ENCODE results near the gene USE1. TPM values are rescaled to one million over a fixed set of nuclear protein-coding genes. Genes with fewer than 3 reads are reported as not detected.
A peak's percentile ranks its signal among the peaks of the same experiment; 100 is the strongest.

The USE1 gene
- total RNA-seq (100 to 1,000 TPM in 1 of 5 donors, 10 to 100 TPM in 3, not detected in 1; 16.2 to 113 (median 22.1) TPM), polyA plus RNA-seq (10 to 100 TPM; 55.3 to 68.6 (median 64.9) TPM)
- long read RNA-seq, donor 1, partial matches to known transcripts, result 0 of 8 reads
- long read RNA-seq, donor 1, other reads (novel, unspliced or antisense), result 6 of 8 reads
- long read RNA-seq, donor 2, partial matches to known transcripts, result 0 of 12 reads
- long read RNA-seq, donor 2, other reads (novel, unspliced or antisense), result 10 of 12 reads
- long read RNA-seq, donor 3, partial matches to known transcripts, result 0 of 5 reads
- long read RNA-seq, donor 3, other reads (novel, unspliced or antisense), result 5 of 5 reads
- long read RNA-seq, donor 4, result 0 reads
- long read RNA-seq, donor 5, partial matches to known transcripts, result 0 of 2 reads
- long read RNA-seq, donor 5, other reads (novel, unspliced or antisense), result 0 of 2 reads
- long read RNA-seq, donor 6, partial matches to known transcripts, result 14 of 15 reads
- long read RNA-seq, donor 6, other reads (novel, unspliced or antisense), result 0 of 15 reads
- long read RNA-seq, donor 7, partial matches to known transcripts, result 0 of 13 reads
- long read RNA-seq, donor 7, other reads (novel, unspliced or antisense), result 12 of 13 reads
- long read RNA-seq, donor 8, partial matches to known transcripts, result 0 of 13 reads
- long read RNA-seq, donor 8, other reads (novel, unspliced or antisense), result 11 of 13 reads
- long read RNA-seq, donor 9, partial matches to known transcripts, result 0 of 11 reads
- long read RNA-seq, donor 9, other reads (novel, unspliced or antisense), result 10 of 11 reads
- long read RNA-seq, donor 10, result 0 reads

DNA sequence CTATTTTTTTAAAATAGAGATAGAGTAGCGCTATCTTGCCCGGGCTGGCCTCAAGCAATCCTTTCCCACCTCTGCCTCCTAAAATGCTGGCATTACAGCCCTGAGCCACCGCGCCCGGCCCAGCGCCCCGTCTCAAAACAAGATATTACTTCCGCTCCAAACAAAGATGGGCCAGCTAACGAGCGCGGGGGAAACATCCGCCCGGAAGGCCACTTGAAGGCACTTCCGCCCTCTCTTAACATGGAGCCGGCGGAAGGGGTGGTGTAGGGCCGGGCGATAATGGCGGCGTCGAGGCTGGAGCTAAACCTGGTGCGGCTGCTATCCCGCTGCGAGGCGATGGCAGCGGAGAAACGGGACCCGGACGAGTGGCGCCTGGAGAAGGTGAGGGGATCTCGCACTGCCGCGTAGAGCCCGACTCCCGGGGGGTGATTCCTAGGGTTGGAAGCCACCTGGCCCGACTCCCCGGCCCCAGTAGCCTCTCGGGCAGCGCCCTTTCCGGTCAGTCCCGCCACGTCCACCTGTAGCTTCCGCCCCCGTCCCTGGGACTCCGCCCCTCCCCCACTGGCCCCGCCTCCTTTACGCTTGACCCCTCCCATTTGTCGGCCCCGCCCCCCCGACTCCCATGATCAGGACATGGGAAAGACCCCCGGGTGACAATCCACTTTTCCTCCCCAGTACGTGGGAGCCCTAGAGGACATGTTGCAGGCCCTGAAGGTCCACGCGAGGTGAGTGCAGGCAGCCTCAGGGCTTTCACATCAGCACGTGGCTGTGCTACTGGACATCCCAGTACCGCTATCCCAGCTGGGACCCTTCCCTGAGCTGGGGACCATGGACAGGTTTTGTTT lies at the start of gene USE1:
Gene USE1, plus strand, starts transcription at position 231 of the 845 bp plus-strand sequence. Its CDS starts 49 bp downstream, at position 280.
- H3K36me3 ChIP-seq, result peaks cover 38 to 62% (median 59%) of the 10 kb centered on the region in 4 donors
- no peaks in the 10 kb centered on the region for H3K27me3 ChIP-seq
- TF ChIP-seq, protein P1, sequence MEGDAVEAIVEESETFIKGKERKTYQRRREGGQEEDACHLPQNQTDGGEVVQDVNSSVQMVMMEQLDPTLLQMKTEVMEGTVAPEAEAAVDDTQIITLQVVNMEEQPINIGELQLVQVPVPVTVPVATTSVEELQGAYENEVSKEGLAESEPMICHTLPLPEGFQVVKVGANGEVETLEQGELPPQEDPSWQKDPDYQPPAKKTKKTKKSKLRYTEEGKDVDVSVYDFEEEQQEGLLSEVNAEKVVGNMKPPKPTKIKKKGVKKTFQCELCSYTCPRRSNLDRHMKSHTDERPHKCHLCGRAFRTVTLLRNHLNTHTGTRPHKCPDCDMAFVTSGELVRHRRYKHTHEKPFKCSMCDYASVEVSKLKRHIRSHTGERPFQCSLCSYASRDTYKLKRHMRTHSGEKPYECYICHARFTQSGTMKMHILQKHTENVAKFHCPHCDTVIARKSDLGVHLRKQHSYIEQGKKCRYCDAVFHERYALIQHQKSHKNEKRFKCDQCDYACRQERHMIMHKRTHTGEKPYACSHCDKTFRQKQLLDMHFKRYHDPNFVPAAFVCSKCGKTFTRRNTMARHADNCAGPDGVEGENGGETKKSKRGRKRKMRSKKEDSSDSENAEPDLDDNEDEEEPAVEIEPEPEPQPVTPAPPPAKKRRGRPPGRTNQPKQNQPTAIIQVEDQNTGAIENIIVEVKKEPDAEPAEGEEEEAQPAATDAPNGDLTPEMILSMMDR (IDR thresholded peaks at IDR 0.05), result peak in 1 of 7 experiments; percentile 11
- no peak for TF ChIP-seq POLR2A (IDR thresholded peaks at IDR 0.05)
- peak; percentile 69 to 92 (median 73) for TF ChIP-seq POLR2AphosphoS5 (IDR thresholded peaks at IDR 0.05)
- no peak for TF ChIP-seq EP300 (IDR thresholded peaks at IDR 0.05)
- peak within 1 kb of the TSS; percentile 50 to 80 (median 69) for H3K4me3 ChIP-seq
- WGBS, 5 donors, result 0 to 3% (median 3%) methylated on average over 33 to 56 of the region's 56 CpGs
- H3K4me1 ChIP-seq, result peaks cover 14 to 26% (median 25%) of the 10 kb centered on the region in 4 donors
- intact Hi-C loops (cut with DNase I; ENCODE audit: low total_unique reads), result no loop called here
- peak; percentile 93 to 98 for DNase-seq
- H3K9me3 ChIP-seq, result no peaks in the 10 kb centered on the region
- peak within 1 kb of the TSS; percentile 93 to 98 (median 94) for H3K27ac ChIP-seq

DNA sequence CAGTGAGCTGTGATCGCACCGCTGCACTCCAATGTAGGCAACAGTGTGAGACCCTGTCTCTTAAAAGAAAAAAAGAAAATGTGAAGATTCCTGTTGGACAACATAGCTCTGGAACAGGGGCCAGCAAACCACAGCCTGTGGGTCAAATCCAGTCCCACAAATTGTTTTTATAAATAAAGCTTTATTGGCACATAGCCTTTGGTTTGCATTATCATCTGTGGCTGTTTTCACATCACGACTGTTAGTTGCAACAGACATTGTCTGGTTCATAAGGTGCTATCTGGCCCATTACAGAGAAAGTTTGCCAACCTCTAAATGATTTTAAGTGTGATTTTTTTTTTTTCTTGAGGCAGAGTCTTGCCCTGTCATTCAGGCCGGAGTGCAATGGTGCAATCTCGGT lies 49.4 kb upstream of the USE1 start:
- peaks cover 81 to 100% (median 100%) of the 10 kb centered on the region in 4 donors for H3K36me3 ChIP-seq
- no peaks in the 10 kb centered on the region for H3K27me3 ChIP-seq
- no peaks in the 10 kb centered on the region for H3K4me1 ChIP-seq
- intact Hi-C loops (cut with DNase I; ENCODE audit: low total_unique reads), result no loop called here
- no peak overlapping the region for H3K27ac ChIP-seq
- WGBS, 5 donors, result 90 to 97% (median 94%) methylated on average over 5 of the region's 5 CpGs
- no peak for DNase-seq
- no peak overlapping the region for H3K4me3 ChIP-seq
- no peaks in the 10 kb centered on the region for H3K9me3 ChIP-seq
- TF ChIP-seq, protein P1 (IDR thresholded peaks at IDR 0.05), result no peak
- no peak for TF ChIP-seq POLR2A (IDR thresholded peaks at IDR 0.05)
- no peak for TF ChIP-seq EP300 (IDR thresholded peaks at IDR 0.05)
- TF ChIP-seq POLR2AphosphoS5 (IDR thresholded peaks at IDR 0.05), result no peak

DNA sequence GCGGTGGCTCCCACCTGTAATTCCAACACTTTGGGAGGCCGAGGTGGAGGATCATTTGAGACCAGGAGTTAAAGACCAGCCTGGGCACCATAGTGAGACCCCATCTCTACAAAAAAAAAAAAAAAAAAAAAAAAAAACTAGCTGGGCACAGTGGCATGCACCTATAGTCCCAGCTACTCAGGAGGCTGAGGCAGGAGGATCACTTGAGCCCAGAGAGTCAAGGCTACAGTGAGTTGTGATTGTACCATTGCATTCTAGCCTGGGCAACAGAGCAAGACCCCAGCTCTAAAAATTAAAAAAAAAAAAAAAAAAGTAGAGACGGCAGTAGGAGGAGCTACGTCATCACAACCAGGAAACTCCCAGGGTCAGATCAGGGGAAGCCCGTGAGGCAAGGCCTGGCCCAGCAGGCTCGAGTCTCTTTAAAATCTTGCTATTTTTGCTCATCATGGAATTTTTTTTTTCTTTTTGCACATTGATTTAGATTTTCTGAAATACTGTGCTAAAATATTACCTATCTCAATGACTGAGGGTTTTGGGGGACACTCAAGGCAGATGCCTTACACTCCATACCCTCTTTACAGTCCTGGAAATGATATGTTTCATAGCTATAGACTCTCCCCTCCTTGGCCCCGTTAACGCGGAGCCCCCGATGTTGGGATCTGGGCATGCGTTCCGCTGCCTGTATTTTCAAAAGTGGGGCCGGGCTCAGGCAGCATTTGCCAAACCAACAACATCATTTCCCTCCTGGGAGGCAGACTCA lies 44.4 kb upstream of the USE1 start:
- Histone ChIP-seq H3K4me1 (no peaks in the 10 kb centered on the region), H3K9me3 (no peaks in the 10 kb centered on the region), H3K27ac (no peak overlapping the region), H3K4me3 (no peak overlapping the region), H3K36me3 (peaks cover 80 to 100% (median 100%) of the 10 kb centered on the region in 4 donors), H3K27me3 (no peaks in the 10 kb centered on the region)
- intact Hi-C loops (cut with DNase I; ENCODE audit: low total_unique reads), result no loop called here
- 84 to 90% (median 86%) methylated on average over 13 of the region's 13 CpGs for WGBS, 5 donors
- no peak for TF ChIP-seq EP300 (IDR thresholded peaks at IDR 0.05)
- TF ChIP-seq POLR2A (IDR thresholded peaks at IDR 0.05), result no peak
- TF ChIP-seq POLR2AphosphoS5 (IDR thresholded peaks at IDR 0.05), result no peak
- TF ChIP-seq, protein P1 (IDR thresholded peaks at IDR 0.05), result no peak
- no peak for DNase-seq

Data from stomach (tissue), 19 donors.